Thoracic aorta (tissue), 2 donors: ENCODE measurements around the gene SAE1. TPM values are rescaled to one million over a fixed set of nuclear protein-coding genes. Genes with fewer than 3 reads are reported as not detected.

ENCODE experiments used
- ATAC-seq: fragments of 150-250 bp; one replicate; pipeline ENCODE4 v1.8.0; 2017; ENCODE audit warnings: low read depth; ENCODE audit not compliant: insufficient number of reproducible peaks, low FRiP score
- DNase-seq: peaks from one replicate; pipeline ENCODE4 v3.0.0-alpha.2; 2020; ENCODE audit warnings: low spot score
- H3K27ac ChIP-seq, 2 donors: fragments of 200-600 bp; sonication (generic); 1 replicate in 1 of 2; 2 replicates in 1 of 2; pipeline ENCODE4 v1.5.1; 2016; ENCODE audit warnings: mild to moderate bottlenecking in 2 of 2, moderate library complexity in 2 of 2
- H3K27me3 ChIP-seq: fragments of 200-600 bp; sonication (generic); replicated peaks from 2 replicates; pipeline ENCODE4 v1.6.0; 2016; ENCODE audit warnings: mild to moderate bottlenecking; ENCODE audit not compliant: insufficient read depth
- H3K36me3 ChIP-seq: fragments of 200-600 bp; sonication (generic); one replicate; pipeline ENCODE4 v1.5.1; 2016
- H3K4me1 ChIP-seq, 2 donors: fragments of 200-600 bp; sonication (generic); 1 replicate in 1 of 2; 2 replicates in 1 of 2; pipeline versions ENCODE4 v1.5.1 to v1.6.0; 2016; ENCODE audit warnings: low read depth in 2 of 2, mild to moderate bottlenecking in 1 of 2; ENCODE audit not compliant: control insufficient read depth in 1 of 2
- H3K4me3 ChIP-seq: fragments of 200-600 bp; sonication (generic); 2 replicates; pipeline ENCODE4 v1.5.1; 2016; ENCODE audit warnings: mild to moderate bottlenecking
- H3K9me3 ChIP-seq: fragments of 200-600 bp; sonication (generic); 2 replicates; pipeline ENCODE4 v1.5.1; 2016
- CTCF ChIP-seq: fragments of 200-600 bp; sonication (generic); IDR thresholded peaks from one replicate; pipeline ENCODE4 v1.5.1; 2019; ENCODE audit warnings: antibody characterized with exemption
- total RNA-seq, 2 donors: library from RNA; depleted of rRNA; stranded (reverse); fragments of >200 nt; gene quantifications; one replicate each; pipeline versions ENCODE4 v1.1.0 to v1.2.3, GENCODE V29; 2016

The SAE1 gene
- total RNA-seq, 2 donors from 2014 or later, result 39.3 to 50.8 TPM

- peak overlapping the region; percentile 97 for H3K4me3 ChIP-seq
- ATAC-seq, result no peak
- H3K27ac ChIP-seq, result peak overlapping the region; percentile 99 to 100
- TF ChIP-seq CTCF, result no peak
- no peaks in the 10 kb centered on the region for H3K9me3 ChIP-seq
- peak; percentile 39 for DNase-seq
- peaks cover 14 to 44% of the 10 kb centered on the region in 2 donors for H3K4me1 ChIP-seq
- H3K27me3 ChIP-seq, result no peaks in the 10 kb centered on the region
- H3K36me3 ChIP-seq, result peaks cover 8% of the 10 kb centered on the region
Measured at GRCh38 chr19:47226426-47227351, 96.1 kb downstream of the SAE1 start.

- peaks cover 17 to 52% of the 10 kb centered on the region in 2 donors for H3K4me1 ChIP-seq
- DNase-seq (peak; percentile 74), ATAC-seq (peak; percentile 9)
- no peaks in the 10 kb centered on the region for H3K27me3 ChIP-seq
- no peaks in the 10 kb centered on the region for H3K36me3 ChIP-seq
- TF ChIP-seq CTCF, result no peak
- no peaks in the 10 kb centered on the region for H3K9me3 ChIP-seq
- H3K4me3 ChIP-seq, result peak overlapping the region; percentile 97
- peak overlapping the region; percentile 99 to 100 for H3K27ac ChIP-seq
Measured at GRCh38 chr19:47227352-47228167, 96.9 kb downstream of the SAE1 start.

GRCh38 chr19:47228168-47228936 is 97.7 kb downstream of the SAE1 start:
- Histone ChIP-seq H3K27ac (peak overlapping the region; percentile 99 to 100), H3K9me3 (no peaks in the 10 kb centered on the region), H3K27me3 (no peaks in the 10 kb centered on the region), H3K36me3 (no peaks in the 10 kb centered on the region), H3K4me1 (peaks cover 17 to 58% of the 10 kb centered on the region in 2 donors), H3K4me3 (peak overlapping the region; percentile 97)
- no peak for DNase-seq
- TF ChIP-seq CTCF, result no peak
- ATAC-seq, result no peak

- no peak for TF ChIP-seq CTCF
- Histone ChIP-seq H3K4me1 (peaks cover 17 to 58% of the 10 kb centered on the region in 2 donors), H3K27me3 (no peaks in the 10 kb centered on the region), H3K4me3 (peak overlapping the region; percentile 97), H3K36me3 (no peaks in the 10 kb centered on the region), H3K27ac (peak overlapping the region; percentile 99 to 100), H3K9me3 (no peaks in the 10 kb centered on the region)
- DNase-seq, result no peak
- no peak for ATAC-seq
Measured at GRCh38 chr19:47228937-47229675, 98.5 kb downstream of the SAE1 start.
